ENCODE results near the gene ATP1A1.

ATP1A1 gene

DNA sequence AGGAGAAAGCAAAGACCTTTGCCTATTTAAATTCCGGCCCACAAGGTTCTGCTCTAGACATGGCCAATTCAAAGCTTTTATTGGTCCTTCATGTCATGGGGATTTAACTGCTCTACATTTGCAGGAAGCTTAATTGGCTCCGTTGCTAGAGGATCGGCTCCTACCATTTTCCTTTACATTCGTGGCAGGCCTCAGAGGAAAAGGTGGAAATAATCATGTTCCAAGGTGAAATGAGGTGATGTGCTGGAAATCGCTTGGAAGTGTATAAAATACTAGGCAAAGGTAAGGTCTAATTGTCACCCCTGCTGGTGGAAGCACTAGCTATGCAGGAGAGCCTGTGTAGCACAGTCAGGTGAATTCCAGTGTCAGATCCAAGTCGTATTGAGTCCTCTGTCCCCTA lies 55.5 kb downstream of the ATP1A1 start:
- TF ChIP-seq ZNF624 (tag by site-specific recombination; IDR thresholded peaks at IDR 0.05) (no peak), ZNF302 (tag by site-specific recombination; IDR thresholded peaks at IDR 0.05; ENCODE audit: low read depth) (no peak), ZBTB8A (tag by site-specific recombination; IDR thresholded peaks at IDR 0.05) (no peak), HOXA7 (CRISPR knock-in tag; IDR thresholded peaks at IDR 0.05; ENCODE audit: borderline replicate concordance) (no peak), ZNF214 (tag by site-specific recombination; IDR thresholded peaks at IDR 0.05; ENCODE audit: borderline replicate concordance) (no peak), ZBTB48 (tag by site-specific recombination; IDR thresholded peaks at IDR 0.05) (no peak), ZNF350 (tag by site-specific recombination; IDR thresholded peaks at IDR 0.05) (no peak)
- TF ChIP-seq, protein P1, sequence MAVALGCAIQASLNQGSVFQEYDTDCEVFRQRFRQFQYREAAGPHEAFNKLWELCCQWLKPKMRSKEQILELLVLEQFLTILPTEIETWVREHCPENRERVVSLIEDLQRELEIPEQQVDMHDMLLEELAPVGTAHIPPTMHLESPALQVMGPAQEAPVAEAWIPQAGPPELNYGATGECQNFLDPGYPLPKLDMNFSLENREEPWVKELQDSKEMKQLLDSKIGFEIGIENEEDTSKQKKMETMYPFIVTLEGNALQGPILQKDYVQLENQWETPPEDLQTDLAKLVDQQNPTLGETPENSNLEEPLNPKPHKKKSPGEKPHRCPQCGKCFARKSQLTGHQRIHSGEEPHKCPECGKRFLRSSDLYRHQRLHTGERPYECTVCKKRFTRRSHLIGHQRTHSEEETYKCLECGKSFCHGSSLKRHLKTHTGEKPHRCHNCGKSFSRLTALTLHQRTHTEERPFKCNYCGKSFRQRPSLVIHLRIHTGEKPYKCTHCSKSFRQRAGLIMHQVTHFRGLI (tag by site-specific recombination; IDR thresholded peaks at IDR 0.05): no peak
- TF ChIP-seq, protein P2, sequence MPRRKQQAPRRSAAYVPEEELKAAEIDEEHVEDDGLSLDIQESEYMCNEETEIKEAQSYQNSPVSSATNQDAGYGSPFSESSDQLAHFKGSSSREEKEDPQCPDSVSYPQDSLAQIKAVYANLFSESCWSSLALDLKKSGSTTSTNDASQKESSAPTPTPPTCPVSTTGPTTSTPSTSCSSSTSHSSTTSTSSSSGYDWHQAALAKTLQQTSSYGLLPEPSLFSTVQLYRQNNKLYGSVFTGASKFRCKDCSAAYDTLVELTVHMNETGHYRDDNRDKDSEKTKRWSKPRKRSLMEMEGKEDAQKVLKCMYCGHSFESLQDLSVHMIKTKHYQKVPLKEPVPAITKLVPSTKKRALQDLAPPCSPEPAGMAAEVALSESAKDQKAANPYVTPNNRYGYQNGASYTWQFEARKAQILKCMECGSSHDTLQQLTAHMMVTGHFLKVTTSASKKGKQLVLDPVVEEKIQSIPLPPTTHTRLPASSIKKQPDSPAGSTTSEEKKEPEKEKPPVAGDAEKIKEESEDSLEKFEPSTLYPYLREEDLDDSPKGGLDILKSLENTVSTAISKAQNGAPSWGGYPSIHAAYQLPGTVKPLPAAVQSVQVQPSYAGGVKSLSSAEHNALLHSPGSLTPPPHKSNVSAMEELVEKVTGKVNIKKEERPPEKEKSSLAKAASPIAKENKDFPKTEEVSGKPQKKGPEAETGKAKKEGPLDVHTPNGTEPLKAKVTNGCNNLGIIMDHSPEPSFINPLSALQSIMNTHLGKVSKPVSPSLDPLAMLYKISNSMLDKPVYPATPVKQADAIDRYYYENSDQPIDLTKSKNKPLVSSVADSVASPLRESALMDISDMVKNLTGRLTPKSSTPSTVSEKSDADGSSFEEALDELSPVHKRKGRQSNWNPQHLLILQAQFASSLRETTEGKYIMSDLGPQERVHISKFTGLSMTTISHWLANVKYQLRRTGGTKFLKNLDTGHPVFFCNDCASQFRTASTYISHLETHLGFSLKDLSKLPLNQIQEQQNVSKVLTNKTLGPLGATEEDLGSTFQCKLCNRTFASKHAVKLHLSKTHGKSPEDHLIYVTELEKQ (tag by site-specific recombination; IDR thresholded peaks at IDR 0.05; ENCODE audit: borderline replicate concordance): no peak
- no peak overlapping the region for H3K4me3 ChIP-seq (ENCODE audit: low read depth, low read length)
- H3K4me1 ChIP-seq (ENCODE audit: control insufficient read depth, insufficient read depth, low read length): no peaks in the 10 kb centered on the region
- H3K9me3 ChIP-seq (ENCODE audit: control insufficient read depth, insufficient read depth, low read depth, low read length): no peaks in the 10 kb centered on the region
- ChIA-PET POLR2A (interaction anchor here (1.2 kb wide), 1 partner anchor 10 kb away, joined by 3 read pairs; no protein-coding TSS in a partner anchor), CTCF (interaction anchor here (0.7 to 1.1 kb wide), 3 partner anchors 12 to 57 kb away, joined by 3 to 4 read pairs (median 3); no protein-coding TSS in a partner anchor)
- no peak overlapping the region for H3K27ac ChIP-seq (ENCODE audit: extremely low read depth, low read depth, low read length)
- H3K36me3 ChIP-seq (ENCODE audit: control insufficient read depth in 2 of 2, insufficient read depth in 1 of 2, low read length in 2 of 2): no peaks in the 10 kb centered on the region

DNA sequence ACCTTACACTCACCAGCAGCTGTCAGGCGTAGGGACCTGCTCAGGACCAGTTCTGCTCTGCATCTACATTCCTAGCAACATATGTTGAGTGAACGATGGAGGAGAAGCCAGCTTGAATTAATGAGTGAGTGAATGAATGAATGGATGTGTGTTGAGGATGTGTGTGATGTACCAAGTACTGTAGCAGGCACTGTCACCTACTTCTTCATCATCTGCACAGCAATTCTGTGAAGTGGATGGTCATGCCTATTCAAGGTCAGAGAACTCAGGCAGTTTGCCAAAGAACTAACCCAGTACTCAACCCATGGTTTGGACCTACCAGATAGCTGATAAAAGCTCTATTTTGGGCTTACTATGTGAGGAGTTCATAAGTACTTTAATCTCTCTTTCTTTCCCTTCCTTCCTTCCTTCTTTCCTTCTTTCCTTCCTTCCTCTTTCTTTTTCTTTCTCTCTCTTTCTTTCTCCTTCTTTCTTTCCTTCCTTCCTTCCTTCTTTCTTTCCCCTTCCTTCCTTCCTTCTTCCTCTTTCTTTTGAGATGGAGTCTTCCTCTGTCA lies 56.9 kb downstream of the ATP1A1 start:
- CTCF ChIA-PET: interaction anchor here (0.6 to 1.1 kb wide), 7 partner anchors 9 to 855 kb away, joined by 3 to 8 read pairs (median 3); no protein-coding TSS in a partner anchor
- Histone ChIP-seq H3K36me3 (ENCODE audit: control insufficient read depth in 2 of 2, insufficient read depth in 1 of 2, low read length in 2 of 2) (no peaks in the 10 kb centered on the region), H3K9me3 (ENCODE audit: control insufficient read depth, insufficient read depth, low read depth, low read length) (no peaks in the 10 kb centered on the region), H3K4me1 (ENCODE audit: control insufficient read depth, insufficient read depth, low read length) (no peaks in the 10 kb centered on the region), H3K27ac (ENCODE audit: extremely low read depth, low read depth, low read length) (no peak overlapping the region), H3K4me3 (ENCODE audit: low read depth, low read length) (no peak overlapping the region)
- POLR2A ChIA-PET: no interaction called here
- TF ChIP-seq, protein P3, sequence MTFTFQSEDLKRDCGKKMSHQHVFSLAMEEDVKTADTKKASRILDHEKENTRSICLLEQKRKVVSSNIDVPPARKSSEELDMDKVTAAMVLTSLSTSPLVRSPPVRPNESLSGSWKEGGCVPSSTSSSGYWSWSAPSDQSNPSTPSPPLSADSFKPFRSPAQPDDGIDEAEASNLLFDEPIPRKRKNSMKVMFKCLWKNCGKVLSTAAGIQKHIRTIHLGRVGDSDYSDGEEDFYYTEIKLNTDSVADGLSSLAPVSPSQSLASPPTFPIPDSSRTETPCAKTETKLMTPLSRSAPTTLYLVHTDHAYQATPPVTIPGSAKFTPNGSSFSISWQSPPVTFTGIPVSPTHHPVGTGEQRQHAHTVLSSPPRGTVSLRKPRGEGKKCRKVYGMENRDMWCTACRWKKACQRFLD (tag by site-specific recombination; IDR thresholded peaks at IDR 0.05): no peak
- peak; percentile 90 for TF ChIP-seq ZNF366 (tag by site-specific recombination; conservative IDR thresholded peaks at IDR 0.05)
- TF ChIP-seq, protein P4, sequence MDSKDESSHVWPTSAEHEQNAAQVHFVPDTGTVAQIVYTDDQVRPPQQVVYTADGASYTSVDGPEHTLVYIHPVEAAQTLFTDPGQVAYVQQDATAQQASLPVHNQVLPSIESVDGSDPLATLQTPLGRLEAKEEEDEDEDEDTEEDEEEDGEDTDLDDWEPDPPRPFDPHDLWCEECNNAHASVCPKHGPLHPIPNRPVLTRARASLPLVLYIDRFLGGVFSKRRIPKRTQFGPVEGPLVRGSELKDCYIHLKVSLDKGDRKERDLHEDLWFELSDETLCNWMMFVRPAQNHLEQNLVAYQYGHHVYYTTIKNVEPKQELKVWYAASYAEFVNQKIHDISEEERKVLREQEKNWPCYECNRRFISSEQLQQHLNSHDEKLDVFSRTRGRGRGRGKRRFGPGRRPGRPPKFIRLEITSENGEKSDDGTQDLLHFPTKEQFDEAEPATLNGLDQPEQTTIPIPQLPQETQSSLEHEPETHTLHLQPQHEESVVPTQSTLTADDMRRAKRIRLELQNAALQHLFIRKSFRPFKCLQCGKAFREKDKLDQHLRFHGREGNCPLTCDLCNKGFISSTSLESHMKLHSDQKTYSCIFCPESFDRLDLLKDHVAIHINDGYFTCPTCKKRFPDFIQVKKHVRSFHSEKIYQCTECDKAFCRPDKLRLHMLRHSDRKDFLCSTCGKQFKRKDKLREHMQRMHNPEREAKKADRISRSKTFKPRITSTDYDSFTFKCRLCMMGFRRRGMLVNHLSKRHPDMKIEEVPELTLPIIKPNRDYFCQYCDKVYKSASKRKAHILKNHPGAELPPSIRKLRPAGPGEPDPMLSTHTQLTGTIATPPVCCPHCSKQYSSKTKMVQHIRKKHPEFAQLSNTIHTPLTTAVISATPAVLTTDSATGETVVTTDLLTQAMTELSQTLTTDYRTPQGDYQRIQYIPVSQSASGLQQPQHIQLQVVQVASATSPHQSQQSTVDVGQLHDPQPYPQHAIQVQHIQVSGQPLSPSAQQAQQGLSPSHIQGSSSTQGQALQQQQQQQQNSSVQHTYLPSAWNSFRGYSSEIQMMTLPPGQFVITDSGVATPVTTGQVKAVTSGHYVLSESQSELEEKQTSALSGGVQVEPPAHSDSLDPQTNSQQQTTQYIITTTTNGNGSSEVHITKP (tag by site-specific recombination; IDR thresholded peaks at IDR 0.05): peak; percentile 42
